ENCODE measurements around the gene PRKN.

PRKN gene

GRCh38 chr6:161941565-161941964, 786.0 kb downstream of the PRKN start:
- TF ChIP-seq CTCF (IDR thresholded peaks at IDR 0.05) (no peak), ZFX (IDR thresholded peaks at IDR 0.05; ENCODE audit: borderline replicate concordance) (no peak)
- H3K27ac ChIP-seq, result no peak overlapping the region

GRCh38 chr6:161940519-161940918, 787.0 kb downstream of the PRKN start:
- TF ChIP-seq ZFX (IDR thresholded peaks at IDR 0.05; ENCODE audit: borderline replicate concordance), result no peak
- no peak for TF ChIP-seq CTCF (IDR thresholded peaks at IDR 0.05)
- no peak overlapping the region for H3K27ac ChIP-seq

- H3K27ac ChIP-seq, result no peak overlapping the region
- TF ChIP-seq CTCF (IDR thresholded peaks at IDR 0.05) (no peak), ZFX (IDR thresholded peaks at IDR 0.05; ENCODE audit: borderline replicate concordance) (no peak)
Measured at GRCh38 chr6:161926324-161926723, 801.2 kb downstream of the PRKN start.

- H3K27ac ChIP-seq, result peak overlapping the region; percentile 9; the same call in 1 of the 2 replicates
- no peak for TF ChIP-seq ZFX (IDR thresholded peaks at IDR 0.05; ENCODE audit: borderline replicate concordance)
- no peak for TF ChIP-seq CTCF (IDR thresholded peaks at IDR 0.05)
Measured at GRCh38 chr6:161924516-161925116, 803.0 kb downstream of the PRKN start.

- peak overlapping the region; percentile 63 for H3K27ac ChIP-seq
- peak; percentile 71 for TF ChIP-seq CTCF (IDR thresholded peaks at IDR 0.05)
- no peak for TF ChIP-seq ZFX (IDR thresholded peaks at IDR 0.05; ENCODE audit: borderline replicate concordance)
Measured at GRCh38 chr6:161922631-161923119, 804.9 kb downstream of the PRKN start.

- TF ChIP-seq ZFX (IDR thresholded peaks at IDR 0.05; ENCODE audit: borderline replicate concordance), result no peak
- no peak for TF ChIP-seq CTCF (IDR thresholded peaks at IDR 0.05)
- peak overlapping the region; percentile 63 for H3K27ac ChIP-seq
Measured at GRCh38 chr6:161921602-161922395, 805.8 kb downstream of the PRKN start.

- TF ChIP-seq ZFX (IDR thresholded peaks at IDR 0.05; ENCODE audit: borderline replicate concordance) (no peak), CTCF (IDR thresholded peaks at IDR 0.05) (no peak)
- H3K27ac ChIP-seq, result no peak overlapping the region
Measured at GRCh38 chr6:161919691-161920090, 807.9 kb downstream of the PRKN start.

All from 22Rv1 (cell line).